ENCODE data around the gene TSC22D1.

DNA sequence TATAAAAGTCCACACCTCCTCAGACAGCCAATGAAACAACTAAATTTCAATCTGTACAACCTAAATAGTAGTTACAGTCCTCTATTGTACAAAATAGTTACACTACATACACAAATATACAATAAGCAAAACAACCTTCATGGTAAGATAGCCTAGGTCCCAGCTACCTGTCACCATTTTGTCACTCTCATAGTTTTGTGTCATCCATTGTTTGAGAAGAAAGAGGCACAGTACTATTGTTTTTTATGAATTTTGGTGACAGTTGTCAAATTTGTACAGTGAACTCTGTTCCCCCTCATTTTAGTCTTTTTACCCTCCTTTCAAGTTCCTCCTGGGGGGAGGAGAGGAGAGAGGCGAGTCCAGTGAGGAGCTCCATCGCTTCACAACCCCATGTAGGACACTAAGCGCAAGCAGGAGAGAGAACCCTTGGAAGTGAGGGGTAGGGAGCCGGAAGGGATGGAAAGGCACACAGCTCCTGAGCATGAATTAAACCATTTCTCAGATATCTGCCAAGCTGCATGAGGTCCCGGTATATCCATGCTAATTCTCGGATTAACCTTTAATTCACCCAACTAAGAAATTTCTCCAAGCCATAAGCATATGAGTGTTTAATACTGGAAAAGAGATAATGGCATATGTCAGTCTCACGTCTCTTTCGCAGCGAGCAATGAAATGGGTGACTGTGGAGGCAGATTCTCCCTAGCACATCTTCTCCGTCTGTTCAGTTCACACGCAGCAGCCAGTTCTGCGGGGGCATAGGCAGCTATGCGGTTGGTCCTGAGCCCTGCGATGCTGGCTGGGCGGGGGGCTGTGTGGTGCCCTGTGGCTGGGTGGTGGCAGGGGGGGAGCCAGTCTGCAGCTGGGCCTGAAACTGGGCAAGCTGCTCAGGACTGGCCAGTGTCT lies 142.0 kb downstream of the TSC22D1 start:
- TF ChIP-seq, protein P1, sequence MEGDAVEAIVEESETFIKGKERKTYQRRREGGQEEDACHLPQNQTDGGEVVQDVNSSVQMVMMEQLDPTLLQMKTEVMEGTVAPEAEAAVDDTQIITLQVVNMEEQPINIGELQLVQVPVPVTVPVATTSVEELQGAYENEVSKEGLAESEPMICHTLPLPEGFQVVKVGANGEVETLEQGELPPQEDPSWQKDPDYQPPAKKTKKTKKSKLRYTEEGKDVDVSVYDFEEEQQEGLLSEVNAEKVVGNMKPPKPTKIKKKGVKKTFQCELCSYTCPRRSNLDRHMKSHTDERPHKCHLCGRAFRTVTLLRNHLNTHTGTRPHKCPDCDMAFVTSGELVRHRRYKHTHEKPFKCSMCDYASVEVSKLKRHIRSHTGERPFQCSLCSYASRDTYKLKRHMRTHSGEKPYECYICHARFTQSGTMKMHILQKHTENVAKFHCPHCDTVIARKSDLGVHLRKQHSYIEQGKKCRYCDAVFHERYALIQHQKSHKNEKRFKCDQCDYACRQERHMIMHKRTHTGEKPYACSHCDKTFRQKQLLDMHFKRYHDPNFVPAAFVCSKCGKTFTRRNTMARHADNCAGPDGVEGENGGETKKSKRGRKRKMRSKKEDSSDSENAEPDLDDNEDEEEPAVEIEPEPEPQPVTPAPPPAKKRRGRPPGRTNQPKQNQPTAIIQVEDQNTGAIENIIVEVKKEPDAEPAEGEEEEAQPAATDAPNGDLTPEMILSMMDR (IDR thresholded peaks at IDR 0.05) = no peak
- TF ChIP-seq POLR2A (IDR thresholded peaks at IDR 0.05) (no peak), POLR2AphosphoS5 (IDR thresholded peaks at IDR 0.05) (peak in 1 of 3 donors; percentile 20)
